Middle frontal gyrus (tissue), 1 donor: ENCODE data around the gene METTL6.
"Not testable (repeated sequence)": the region's sequence is repeated elsewhere in the genome, so short reads cannot be mapped to it uniquely, and the experiment has no call there.

Source experiments
- DNase-seq: peaks from one replicate; pipeline ENCODE4 v3.0.0-alpha.2; 2015; ENCODE audit warnings: low spot score; ENCODE audit errors: extremely low spot score

METTL6 gene

DNA sequence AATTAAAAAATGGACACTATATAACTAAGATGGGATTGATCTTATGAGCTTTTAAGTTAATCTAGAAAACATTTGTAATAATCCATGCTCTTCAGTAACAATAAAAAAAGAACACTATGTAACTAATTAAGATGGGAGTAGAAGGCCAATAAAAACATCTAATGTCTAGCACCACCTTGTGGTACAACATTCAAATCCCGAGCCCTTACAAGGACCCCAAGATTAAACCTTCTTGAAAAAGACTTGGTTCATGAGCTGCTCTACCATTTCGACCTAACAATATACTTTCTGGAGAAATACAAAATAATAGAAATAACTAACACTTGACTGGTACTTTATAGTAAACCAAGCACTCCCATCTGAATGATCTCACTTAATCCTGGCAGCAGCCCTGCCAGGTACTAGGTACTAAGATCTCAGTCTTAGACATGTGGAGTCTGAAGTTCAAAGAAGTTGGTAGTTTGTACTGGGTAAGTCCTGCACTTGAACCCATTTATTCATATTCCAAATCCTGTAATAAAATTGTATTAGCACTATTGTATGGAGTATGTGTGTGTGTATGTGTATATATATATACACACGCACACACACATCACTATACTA lies 21.8 kb downstream of the METTL6 start:
- DNase-seq, result peak; percentile 14

DNA sequence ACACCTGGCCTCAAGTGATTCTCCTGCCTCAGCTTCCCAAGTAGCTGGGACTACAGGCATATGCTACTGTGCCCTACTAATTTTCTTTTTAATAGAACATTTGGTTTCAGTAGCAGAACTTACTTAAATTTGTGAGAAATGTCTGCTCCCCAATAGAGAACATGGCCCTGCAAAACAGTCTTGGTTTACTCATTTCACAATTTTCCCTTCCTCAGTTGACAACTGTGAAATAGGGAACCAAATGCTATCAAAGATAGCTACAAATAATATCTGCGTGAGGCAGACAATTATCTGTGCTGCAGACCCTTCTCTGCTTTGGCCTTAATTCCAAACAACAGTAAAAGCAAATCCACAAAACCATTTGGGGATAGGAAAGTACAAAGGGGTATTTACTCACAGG lies 22.6 kb downstream of the METTL6 start:
- DNase-seq, result no peak

GRCh38 chr3:15403965-15404364 lies 23.4 kb downstream of the METTL6 start:
- DNase-seq, result no peak

DNA sequence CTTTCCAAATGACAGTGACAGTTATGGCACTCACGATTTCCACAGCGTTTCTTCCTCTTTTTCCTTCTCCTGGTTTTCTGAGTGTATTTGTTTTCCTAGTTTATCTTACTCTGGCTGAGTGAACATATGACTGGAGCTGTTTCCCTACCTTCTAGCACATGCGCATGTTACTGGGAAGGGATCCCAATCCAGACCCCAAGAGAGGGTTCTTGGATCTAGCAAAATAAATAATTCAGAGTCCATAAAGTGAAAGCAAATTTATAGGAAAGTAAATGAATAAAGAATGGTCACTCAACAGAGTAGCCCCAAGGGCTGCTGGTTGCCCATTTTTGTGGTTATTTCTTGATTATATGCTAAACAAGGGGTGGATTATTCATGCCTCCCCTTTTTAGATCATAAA lies 23.8 kb downstream of the METTL6 start:
- DNase-seq, result no peak

- no peak for DNase-seq
Measured at GRCh38 chr3:15401936-15402335, 25.4 kb downstream of the METTL6 start.

DNA sequence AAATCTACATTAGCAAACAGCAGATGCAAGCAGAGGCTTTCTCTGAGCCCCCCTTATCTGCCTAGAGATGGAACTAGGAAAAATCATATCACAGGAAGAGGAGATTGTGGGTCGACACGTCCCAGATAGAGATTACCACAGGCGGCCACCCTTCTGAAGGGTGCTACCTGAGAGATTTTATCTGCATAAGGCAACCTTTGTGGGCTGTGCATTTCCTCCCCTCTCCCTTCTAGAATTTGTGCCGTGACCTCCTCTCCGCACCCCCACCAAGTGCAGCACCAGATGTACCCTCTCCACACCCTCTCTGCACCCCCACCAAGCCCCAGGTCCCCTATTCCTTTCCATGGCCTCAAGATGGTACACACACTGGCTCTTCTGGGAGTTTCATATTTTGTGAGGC lies 27.4 kb downstream of the METTL6 start:
- DNase-seq, result no peak

DNA sequence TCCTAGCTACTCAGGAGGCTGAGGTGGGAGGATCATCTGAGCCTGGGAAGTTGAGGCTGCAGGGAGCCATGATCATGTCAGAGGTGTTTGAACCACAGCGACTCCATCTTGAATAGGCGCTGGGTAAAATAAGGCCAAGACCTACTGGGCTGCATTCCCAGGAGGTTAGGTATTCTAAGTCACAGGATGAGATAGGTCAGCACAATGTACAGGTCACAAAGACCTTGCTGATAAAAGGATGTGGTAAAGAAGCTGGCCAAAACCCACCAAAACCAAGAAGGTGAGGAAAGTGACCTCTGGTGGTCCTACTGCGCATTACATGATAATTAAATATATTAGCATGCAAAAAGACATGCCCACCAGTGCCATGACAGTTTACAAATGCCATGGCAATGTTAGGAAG lies 28.6 kb downstream of the METTL6 start:
- not testable (repeated sequence) for DNase-seq

GRCh38 chr3:15393252-15393651 lies 34.1 kb downstream of the METTL6 start:
- not testable (repeated sequence) for DNase-seq

- no peak for DNase-seq
Measured at GRCh38 chr3:15391007-15391406, 36.3 kb downstream of the METTL6 start.

GRCh38 chr3:15390460-15390859 lies 36.9 kb downstream of the METTL6 start:
- DNase-seq, result no peak

DNA sequence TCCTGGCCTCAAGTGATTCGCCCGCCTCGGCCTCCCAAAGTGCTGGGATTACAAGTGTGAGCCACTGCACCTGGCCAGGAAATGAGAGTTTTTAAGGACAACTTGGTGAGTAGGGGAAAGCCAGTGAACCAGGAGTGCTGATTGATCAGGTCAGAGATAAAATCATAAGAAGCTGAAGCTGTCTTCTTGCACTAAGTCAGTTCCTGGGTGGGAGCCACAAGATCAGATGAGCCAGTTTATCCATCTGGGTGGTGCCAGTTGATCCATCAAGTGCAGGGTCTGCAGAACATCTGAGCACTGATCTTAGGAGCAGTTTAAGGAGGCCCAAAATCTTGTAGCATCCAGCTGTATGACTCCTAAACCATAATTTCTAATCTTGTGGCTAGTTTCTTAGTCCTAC lies 39.0 kb downstream of the METTL6 start:
- not testable (repeated sequence) for DNase-seq

DNA sequence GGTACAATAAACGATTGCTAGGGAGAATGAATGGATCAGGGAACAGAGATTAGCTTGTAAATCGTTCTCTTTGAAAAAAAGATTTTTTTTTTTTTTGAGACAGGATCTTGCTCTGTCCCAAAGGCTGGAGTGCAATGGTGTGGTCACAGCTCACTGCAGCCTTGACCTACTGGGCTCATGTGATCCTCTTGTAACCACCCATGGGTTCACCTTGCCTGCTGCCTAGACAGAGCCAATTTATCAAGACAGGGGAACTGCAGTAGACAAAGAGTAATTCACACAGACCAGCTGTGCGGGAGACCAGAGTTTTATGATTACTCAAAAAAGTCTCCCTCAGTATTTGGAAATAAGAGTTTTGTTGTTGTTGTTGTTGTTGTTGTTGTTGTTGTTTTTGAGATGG lies 39.6 kb downstream of the METTL6 start:
- no peak for DNase-seq

DNA sequence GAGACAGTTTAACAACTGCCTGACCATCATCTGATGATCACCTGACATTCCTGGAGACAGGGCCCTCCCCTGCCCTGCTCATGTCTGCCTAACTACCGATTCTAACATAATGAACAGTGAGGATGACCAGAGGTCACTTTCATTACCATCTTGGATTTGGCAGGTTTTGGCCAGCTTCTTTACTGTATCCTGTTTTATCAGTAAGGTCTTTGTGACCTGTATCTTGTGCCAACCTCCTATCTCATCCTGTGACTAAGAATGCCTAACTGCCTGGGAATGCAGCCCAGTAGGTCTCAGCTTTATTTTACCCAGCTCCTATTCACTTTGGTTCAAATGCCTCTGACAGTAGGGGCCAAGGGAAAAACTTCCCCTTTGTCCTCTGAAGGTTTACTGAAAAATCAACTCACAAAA lies 40.2 kb downstream of the METTL6 start:
- no peak for DNase-seq

DNA sequence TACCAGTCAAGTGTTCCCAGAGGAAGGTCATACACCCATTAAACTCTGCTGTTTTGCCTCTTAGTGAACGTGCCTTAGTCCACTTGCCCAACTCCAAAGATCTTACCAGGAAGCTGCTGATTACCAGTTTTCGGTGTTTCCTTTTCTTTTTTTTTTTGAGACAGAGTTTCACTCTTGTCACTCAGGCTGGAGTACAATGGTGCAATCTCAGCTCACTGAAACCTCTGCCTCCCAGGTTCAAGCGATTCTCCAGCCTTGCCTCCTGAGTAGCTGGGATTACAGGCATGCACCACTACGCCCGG lies 40.7 kb downstream of the METTL6 start:
- not testable (repeated sequence) for DNase-seq

- no peak for DNase-seq
Measured at GRCh38 chr3:15385901-15386653, 41.3 kb downstream of the METTL6 start.

DNA sequence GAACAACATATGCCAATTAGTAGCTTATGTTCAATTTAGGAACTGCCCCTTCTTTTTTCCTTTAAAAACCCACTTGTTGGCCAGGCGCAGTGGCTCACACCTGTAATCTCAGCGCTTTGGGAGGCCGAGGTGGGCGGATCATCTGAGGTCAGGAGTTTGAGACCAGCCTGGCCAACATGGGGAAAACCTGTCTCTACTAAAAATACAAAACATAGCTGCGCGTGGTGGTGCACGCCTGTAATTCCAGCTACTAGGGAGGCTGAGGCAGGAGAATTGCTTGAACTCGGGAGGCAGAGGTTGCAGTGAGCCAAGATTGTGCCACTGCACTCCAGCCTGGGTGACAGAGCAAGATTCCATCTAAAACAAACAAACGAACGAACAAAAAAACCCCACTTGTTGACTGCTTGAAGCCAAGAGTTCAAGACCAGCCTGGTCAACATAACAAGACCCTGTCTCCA lies 42.1 kb downstream of the METTL6 start:
- not testable (repeated sequence) for DNase-seq

GRCh38 chr3:15384510-15385237 lies 42.7 kb downstream of the METTL6 start:
- DNase-seq, result no peak

- no peak for DNase-seq
Measured at GRCh38 chr3:15382405-15382923, 44.9 kb downstream of the METTL6 start.

- DNase-seq, result no peak
Measured at GRCh38 chr3:15380980-15381890, 46.1 kb downstream of the METTL6 start.

DNA sequence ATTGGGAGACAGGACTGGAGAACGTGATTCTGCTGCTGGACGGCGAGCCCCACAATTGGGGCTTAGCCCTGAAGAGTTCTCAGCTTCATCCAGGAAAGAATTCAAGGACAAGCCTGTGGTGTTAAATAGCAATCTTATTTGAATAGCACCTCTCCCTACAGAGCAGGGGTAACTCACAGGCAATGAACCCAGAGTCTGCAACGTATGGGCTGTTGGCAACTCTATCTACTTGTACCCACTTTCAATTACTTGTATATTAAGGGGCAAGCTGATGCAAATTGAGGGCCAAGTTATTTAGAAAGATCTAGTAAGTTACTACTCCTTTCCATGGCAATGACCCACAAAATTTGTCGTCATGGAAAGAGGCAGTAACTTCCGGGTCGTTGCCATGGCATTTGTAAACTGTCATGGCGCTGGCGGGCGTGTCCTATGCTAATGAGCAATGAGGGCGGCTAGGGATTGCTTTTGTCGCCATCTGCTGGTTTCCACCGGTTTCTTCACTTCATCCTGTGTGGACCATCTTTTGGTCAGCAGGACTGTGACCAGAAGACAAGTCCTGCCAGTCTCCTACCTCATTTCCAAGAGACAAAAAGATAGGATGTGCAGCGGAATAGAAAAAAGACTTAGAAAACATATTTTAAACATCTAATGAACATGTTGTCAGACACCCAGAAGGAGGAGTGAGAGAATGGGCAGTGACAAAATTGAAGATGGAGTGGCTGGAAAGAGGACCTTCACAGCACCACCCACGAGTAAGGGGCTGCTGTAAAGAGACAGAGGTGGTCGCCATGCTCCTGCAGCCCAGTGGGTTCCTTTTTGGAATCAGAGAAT lies 49.2 kb downstream of the METTL6 start:
- peak; percentile 88 for DNase-seq
